IMR-90 (cell line): Measurements from ENCODE around the gene THADA. TPM values are rescaled to one million over a fixed set of nuclear protein-coding genes. Genes with fewer than 3 reads are reported as not detected.

Experiments
- ATAC-seq: fragments of 200-7000 bp; cut with Tn5 transposase; 2 replicates; pipeline ENCODE4 v1.9.1; 2020; ENCODE audit warnings: low read depth, mild to moderate bottlenecking, moderate library complexity
- BruUV-seq: library from RNA; stranded (reverse); fragments of 400-500 nt; replicated peaks from 2 replicates; lab custom pipeline; 2021; lab: Mats Ljungman, UMichigan
- CTCF ChIA-PET: fragments of 300-600 bp; formaldehyde crosslinking; extraction: SDS; loops from one replicate; lab custom pipeline; 2021; ENCODE audit warnings: antibody characterized with exemption; lab: Yijun Ruan, JAX
- POLR2A ChIA-PET: fragments of 300-600 bp; sonication (Branson Sonifier 250); formaldehyde crosslinking; loops from one replicate; lab custom pipeline; 2022; ENCODE audit warnings: antibody characterized with exemption; ENCODE audit not compliant: unreplicated experiment; lab: Charles Lee
- DNase-seq: peaks from one replicate; pipeline ENCODE4 v3.0.0; 2013
- H2AFZ ChIP-seq: replicated peaks from 2 replicates; pipeline ENCODE3; 2013; ENCODE audit warnings: low read length, mild to moderate bottlenecking; ENCODE audit not compliant: poor library complexity
- H2AK5ac ChIP-seq: 2 replicates; pipeline ENCODE4 v1.6.1; 2013; ENCODE audit warnings: low read depth, low read length, inconsistent platforms
- H2AK9ac ChIP-seq: replicated peaks from 2 replicates; pipeline ENCODE3; 2013; ENCODE audit warnings: mild to moderate bottlenecking, low read depth, low read length, moderate library complexity; ENCODE audit not compliant: poor library complexity
- H2BK120ac ChIP-seq: 2 replicates; pipeline ENCODE4 v1.6.1; 2013; ENCODE audit warnings: low read depth, low read length, inconsistent platforms
- H2BK15ac ChIP-seq: 3 replicates; pipeline ENCODE4 v1.6.1; 2013; ENCODE audit warnings: low read depth, low read length, inconsistent platforms
- H2BK20ac ChIP-seq: 2 replicates; pipeline ENCODE4 v1.6.1; 2013; ENCODE audit warnings: low read depth, mild to moderate bottlenecking, inconsistent platforms, low read length, moderate library complexity
- H2BK5ac ChIP-seq: 2 replicates; pipeline ENCODE4 v1.6.1; 2013; ENCODE audit warnings: mild to moderate bottlenecking, low read depth, low read length, inconsistent platforms; ENCODE audit not compliant: poor library complexity, severe bottlenecking
- H3K14ac ChIP-seq: replicated peaks from 2 replicates; pipeline ENCODE4 v1.6.1; 2013; ENCODE audit warnings: low read depth, low read length, inconsistent platforms
- H3K18ac ChIP-seq: 2 replicates; pipeline ENCODE4 v1.6.1; 2013; ENCODE audit warnings: low read depth, low read length, control low read depth
- H3K23ac ChIP-seq: 2 replicates; pipeline ENCODE4 v1.6.1; 2013; ENCODE audit warnings: low read depth, low read length, inconsistent platforms
- H3K27ac ChIP-seq: 2 replicates; pipeline ENCODE4 v1.5.1; 2013; ENCODE audit warnings: mild to moderate bottlenecking, control low read depth, low read length; ENCODE audit not compliant: insufficient read depth
- H3K27me3 ChIP-seq: 2 replicates; pipeline ENCODE4 v1.6.1; 2013; ENCODE audit warnings: low read length; ENCODE audit not compliant: control insufficient read depth, insufficient read depth
- H3K36me3 ChIP-seq: 2 replicates; pipeline ENCODE4 v1.6.1; 2013; ENCODE audit warnings: low read length, mixed read lengths; ENCODE audit not compliant: control insufficient read depth, insufficient read depth
- H3K4ac ChIP-seq: 2 replicates; pipeline ENCODE4 v1.6.1; 2013; ENCODE audit warnings: low read depth, low read length, inconsistent platforms
- H3K4me1 ChIP-seq: 2 replicates; pipeline ENCODE4 v1.6.1; 2013; ENCODE audit warnings: low read length, mixed read lengths; ENCODE audit not compliant: control insufficient read depth, insufficient read depth
- H3K4me2 ChIP-seq: 2 replicates; pipeline ENCODE4 v1.6.1; 2013; ENCODE audit warnings: low read depth, mild to moderate bottlenecking, control low read depth, low read length, moderate library complexity
- H3K4me3 ChIP-seq: 2 replicates; pipeline ENCODE4 v1.5.1; 2013; ENCODE audit warnings: low read depth, mild to moderate bottlenecking, control low read depth, low read length, moderate library complexity; ENCODE audit not compliant: insufficient read depth
- H3K56ac ChIP-seq: 2 replicates; pipeline ENCODE4 v1.6.1; 2013; ENCODE audit warnings: low read length, inconsistent platforms; ENCODE audit not compliant: insufficient read depth; ENCODE audit errors: extremely low read depth
- H3K79me1 ChIP-seq, 2 experiments: 2 replicates each; pipeline ENCODE4 v1.6.1; 2013; ENCODE audit warnings: low read length in 2 of 2, inconsistent platforms in 1 of 2, low read depth in 1 of 2
- H3K9ac ChIP-seq: 2 replicates; pipeline ENCODE4 v1.6.1; 2013; ENCODE audit warnings: low read depth, low read length, control low read depth
- H3K9me1 ChIP-seq: 2 replicates; pipeline ENCODE4 v1.6.1; 2013; ENCODE audit warnings: low read length, inconsistent platforms; ENCODE audit not compliant: insufficient read depth
- H3K9me3 ChIP-seq: 2 replicates; pipeline ENCODE4 v1.6.1; 2013; ENCODE audit warnings: low read length; ENCODE audit not compliant: control insufficient read depth, insufficient read depth
- H4K20me1 ChIP-seq: 2 replicates; pipeline ENCODE4 v1.6.1; 2013; ENCODE audit warnings: low read length, inconsistent platforms; ENCODE audit not compliant: insufficient read depth
- H4K5ac ChIP-seq: 2 replicates; pipeline ENCODE4 v1.6.1; 2013; ENCODE audit warnings: mild to moderate bottlenecking, low read depth, low read length, control low read depth
- H4K8ac ChIP-seq, 2 experiments: 2 replicates each; pipeline ENCODE4 v1.6.1; 2013; ENCODE audit warnings: low read depth in 2 of 2, low read length in 2 of 2, control low read depth in 1 of 2, inconsistent platforms in 1 of 2
- H4K91ac ChIP-seq: 2 replicates; pipeline ENCODE4 v1.6.1; 2013; ENCODE audit warnings: low read depth, low read length, inconsistent platforms; ENCODE audit not compliant: insufficient read depth
- CEBPB ChIP-seq: IDR thresholded peaks from 2 replicates; pipeline ENCODE4 v1.6.1; 2012; ENCODE audit warnings: low read depth, low read length, improper control_type of control experiment
- CHD1 ChIP-seq: IDR thresholded peaks from 2 replicates; pipeline ENCODE4 v1.6.1; 2012; ENCODE audit warnings: low read depth, low read length, improper control_type of control experiment
- ELK1 ChIP-seq: fragments of 150-350 bp; IDR thresholded peaks from 2 replicates; pipeline ENCODE4 v1.6.1; 2016; ENCODE audit warnings: low read depth, mild to moderate bottlenecking, low read length, moderate library complexity, borderline replicate concordance
- FOS ChIP-seq: fragments of 150-350 bp; IDR thresholded peaks from 2 replicates; pipeline ENCODE4 v1.6.1; 2016; ENCODE audit warnings: low read depth, low read length
- MXI1 ChIP-seq: IDR thresholded peaks from 2 replicates; pipeline ENCODE4 v1.6.1; 2012; ENCODE audit warnings: low read depth, mild to moderate bottlenecking, low read length, moderate library complexity, borderline replicate concordance
- POLR2A ChIP-seq: IDR thresholded peaks from 2 replicates; pipeline ENCODE4 v1.6.1; 2012; ENCODE audit warnings: mild to moderate bottlenecking, low read depth, low read length
- RCOR1 ChIP-seq: IDR thresholded peaks from 2 replicates; pipeline ENCODE4 v1.6.1; 2012; ENCODE audit warnings: mild to moderate bottlenecking, low read length, improper control_type of control experiment; ENCODE audit not compliant: insufficient replicate concordance
- RFX5 ChIP-seq: IDR thresholded peaks from 2 replicates; pipeline ENCODE4 v1.8.0; 2012; ENCODE audit warnings: low read depth, mild to moderate bottlenecking, low read length, moderate library complexity
- USF2 ChIP-seq: fragments of 150-350 bp; IDR thresholded peaks from 2 replicates; pipeline ENCODE4 v1.6.1; 2017; ENCODE audit warnings: mild to moderate bottlenecking, antibody characterized with exemption, low read length, low read depth
- WGBS, 2 experiments: methylation state at CpG; one replicate each; pipeline versions ENCODE4 v1.1.5 to v1.1.7; 2013; ENCODE audit warnings: missing lambda C conversion rate in 2 of 2; ENCODE audit not compliant: insufficient read length in 1 of 2; ENCODE audit errors: extremely low coverage in 2 of 2; 5-methylcytosine and 5-hydroxymethylcytosine counted together
- dilution Hi-C: fragments of 300-500 bp; cut with HindIII; formaldehyde crosslinking; loops from one replicate; pipeline ENCODE4 v1.14.3; 2018; ENCODE audit warnings: low sequenced_read_pairs; ENCODE audit not compliant: unreplicated experiment
- in situ Hi-C: fragments of 300-500 bp; cut with MboI; formaldehyde crosslinking; loops from 3 replicates; pipeline ENCODE4 v1.14.3; 2019; ENCODE audit warnings: low sequenced_read_pairs, inconsistent platforms, mixed read lengths
- intact Hi-C: fragments of 100-400 bp; cut with micrococcal nuclease; formaldehyde crosslinking; loops from 2 replicates; pipeline ENCODE4 v1.10.0; 2022
- polyA plus RNA-seq, 3 experiments: library from polyadenylated mRNA; depleted of rRNA; stranded (reverse); fragments of >200 nt; gene quantifications; 2 replicates each; pipeline ENCODE4 v1.2.3, GENCODE V29; 2012; ENCODE audit warnings: low replicate concordance in 1 of 3
- total RNA-seq: library from RNA; depleted of rRNA; stranded (reverse); fragments of >200 nt; gene quantifications from 2 replicates; pipeline ENCODE4 v1.2.3, GENCODE V29; 2012

Gene THADA
- total and polyA plus RNA-seq, 2 of the 4 experiments (the other 2 are of a cell fraction): 10.5 to 21.3 TPM

- Histone ChIP-seq H3K9ac (no peak overlapping the region), H2AFZ (no peak overlapping the region), H3K14ac (no peak overlapping the region), H3K4me2 (no peak overlapping the region), H2BK20ac (no peak overlapping the region), H3K79me1 (no peaks in the 10 kb centered on the region), H2BK5ac (no peak overlapping the region), H4K91ac (no peak overlapping the region), H4K20me1 (no peaks in the 10 kb centered on the region), H4K8ac (no peak overlapping the region), H3K23ac (no peak overlapping the region), H3K56ac (no peak overlapping the region), H3K9me3 (no peaks in the 10 kb centered on the region), H3K36me3 (peaks cover 2% of the 10 kb centered on the region; the same call in 1 of the 2 replicates), H3K27ac (no peak overlapping the region), H2BK15ac (no peak overlapping the region), H3K4ac (no peak overlapping the region), H2AK5ac (no peak overlapping the region), H3K18ac (no peak overlapping the region), H4K5ac (no peak overlapping the region), H2AK9ac (no peak overlapping the region), H3K4me1 (peaks cover 11% of the 10 kb centered on the region), H3K9me1 (peaks cover 4% of the 10 kb centered on the region), H3K27me3 (no peaks in the 10 kb centered on the region), H2BK120ac (no peak overlapping the region), H3K4me3 (no peak overlapping the region)
- POLR2A ChIA-PET: no interaction called here
- no peak for ATAC-seq
- dilution Hi-C loops (no loop called here), intact Hi-C loops (no loop called here), in situ Hi-C loops (no loop called here)
- DNase-seq: no peak
- BruUV-seq: no TSS peak
- 86% methylated on average over 1 of the region's 5 CpGs; no CpG with 5 or more reads in 1 of the 2 experiments for WGBS, 2 experiments
- no peak for TF ChIP-seq CEBPB
- TF ChIP-seq FOS: no peak
- TF ChIP-seq ELK1: no peak
- no peak for TF ChIP-seq MXI1
- TF ChIP-seq POLR2A: no peak
- TF ChIP-seq RCOR1: no peak
- no peak for TF ChIP-seq RFX5
- no peak for TF ChIP-seq CHD1
- TF ChIP-seq USF2: no peak
- CTCF ChIA-PET: no interaction called here
These were observed 341.5 kb downstream of the THADA start for GRCh38 chr2:43254331-43254730.
